ENCODE data around the gene C3orf20.

DNA sequence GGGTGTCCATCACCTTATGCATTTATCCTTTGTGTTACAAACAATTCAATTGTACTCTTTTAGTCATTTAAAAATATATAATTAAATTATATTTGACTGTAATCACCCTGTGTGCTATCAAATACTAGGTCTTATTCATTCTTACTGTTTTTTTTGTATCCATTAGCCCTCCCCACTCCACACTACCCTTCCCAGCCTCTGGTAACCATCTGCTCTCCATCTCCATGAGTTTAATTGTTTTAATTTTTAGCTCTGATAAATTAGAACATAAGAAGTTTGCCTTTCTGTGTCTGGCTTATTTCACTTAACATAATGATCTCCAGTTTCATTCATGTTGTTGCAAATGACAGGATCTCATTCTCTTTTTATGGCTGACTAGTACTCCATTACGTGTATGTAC, 16.8 kb downstream of the C3orf20 start:
- TF ChIP-seq, protein P1, sequence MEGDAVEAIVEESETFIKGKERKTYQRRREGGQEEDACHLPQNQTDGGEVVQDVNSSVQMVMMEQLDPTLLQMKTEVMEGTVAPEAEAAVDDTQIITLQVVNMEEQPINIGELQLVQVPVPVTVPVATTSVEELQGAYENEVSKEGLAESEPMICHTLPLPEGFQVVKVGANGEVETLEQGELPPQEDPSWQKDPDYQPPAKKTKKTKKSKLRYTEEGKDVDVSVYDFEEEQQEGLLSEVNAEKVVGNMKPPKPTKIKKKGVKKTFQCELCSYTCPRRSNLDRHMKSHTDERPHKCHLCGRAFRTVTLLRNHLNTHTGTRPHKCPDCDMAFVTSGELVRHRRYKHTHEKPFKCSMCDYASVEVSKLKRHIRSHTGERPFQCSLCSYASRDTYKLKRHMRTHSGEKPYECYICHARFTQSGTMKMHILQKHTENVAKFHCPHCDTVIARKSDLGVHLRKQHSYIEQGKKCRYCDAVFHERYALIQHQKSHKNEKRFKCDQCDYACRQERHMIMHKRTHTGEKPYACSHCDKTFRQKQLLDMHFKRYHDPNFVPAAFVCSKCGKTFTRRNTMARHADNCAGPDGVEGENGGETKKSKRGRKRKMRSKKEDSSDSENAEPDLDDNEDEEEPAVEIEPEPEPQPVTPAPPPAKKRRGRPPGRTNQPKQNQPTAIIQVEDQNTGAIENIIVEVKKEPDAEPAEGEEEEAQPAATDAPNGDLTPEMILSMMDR (conservative IDR thresholded peaks at IDR 0.05; ENCODE audit: low read depth, low read length), result no peak
- no peak for TF ChIP-seq RAD21 (IDR thresholded peaks at IDR 0.05; ENCODE audit: low read length)
- no peak for TF ChIP-seq POLR2A (IDR thresholded peaks at IDR 0.05; ENCODE audit: low read depth, low read length)
- TF ChIP-seq SMC3 (IDR thresholded peaks at IDR 0.05; ENCODE audit: low read depth, low read length), result no peak
- TF ChIP-seq MAFK (IDR thresholded peaks at IDR 0.05; ENCODE audit: low read depth, low read length), result no peak
- TF ChIP-seq RCOR1 (IDR thresholded peaks at IDR 0.05; ENCODE audit: insufficient replicate concordance, low read length), result no peak
- no peak for TF ChIP-seq CEBPB (IDR thresholded peaks at IDR 0.05; ENCODE audit: low read depth, low read length)
- TF ChIP-seq, protein P2, sequence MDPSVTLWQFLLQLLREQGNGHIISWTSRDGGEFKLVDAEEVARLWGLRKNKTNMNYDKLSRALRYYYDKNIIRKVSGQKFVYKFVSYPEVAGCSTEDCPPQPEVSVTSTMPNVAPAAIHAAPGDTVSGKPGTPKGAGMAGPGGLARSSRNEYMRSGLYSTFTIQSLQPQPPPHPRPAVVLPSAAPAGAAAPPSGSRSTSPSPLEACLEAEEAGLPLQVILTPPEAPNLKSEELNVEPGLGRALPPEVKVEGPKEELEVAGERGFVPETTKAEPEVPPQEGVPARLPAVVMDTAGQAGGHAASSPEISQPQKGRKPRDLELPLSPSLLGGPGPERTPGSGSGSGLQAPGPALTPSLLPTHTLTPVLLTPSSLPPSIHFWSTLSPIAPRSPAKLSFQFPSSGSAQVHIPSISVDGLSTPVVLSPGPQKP (IDR thresholded peaks at IDR 0.05; ENCODE audit: borderline replicate concordance, low read depth, low read length), result no peak
- TF ChIP-seq, protein P3, sequence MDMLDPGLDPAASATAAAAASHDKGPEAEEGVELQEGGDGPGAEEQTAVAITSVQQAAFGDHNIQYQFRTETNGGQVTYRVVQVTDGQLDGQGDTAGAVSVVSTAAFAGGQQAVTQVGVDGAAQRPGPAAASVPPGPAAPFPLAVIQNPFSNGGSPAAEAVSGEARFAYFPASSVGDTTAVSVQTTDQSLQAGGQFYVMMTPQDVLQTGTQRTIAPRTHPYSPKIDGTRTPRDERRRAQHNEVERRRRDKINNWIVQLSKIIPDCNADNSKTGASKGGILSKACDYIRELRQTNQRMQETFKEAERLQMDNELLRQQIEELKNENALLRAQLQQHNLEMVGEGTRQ (IDR thresholded peaks at IDR 0.05; ENCODE audit: low read depth, low read length), result no peak
- TF ChIP-seq MAZ (IDR thresholded peaks at IDR 0.05; ENCODE audit: borderline replicate concordance, low read depth, low read length), result no peak
